ENCODE data around the gene TUB. TPM values are rescaled to one million over a fixed set of nuclear protein-coding genes. Genes with fewer than 3 reads are reported as not detected.

The TUB gene
- total and polyA plus RNA-seq, 2 donors (not counting 1 experiment from before 2014, with no cell fraction given) = 0.06 to 0.10 TPM

- no peaks in the 10 kb centered on the region for H3K4me1 ChIP-seq (ENCODE audit: control insufficient read depth in 2 of 2, insufficient read depth in 2 of 2, low read length in 2 of 2)
- intact Hi-C loops (cut with micrococcal nuclease) = no loop called here
- H3K27ac ChIP-seq (ENCODE audit: low read length in 2 of 2) = no peak overlapping the region
- Mint-ChIP-seq H3K4me1 (no peaks in the 10 kb centered on the region), H3K4me3 (no peak overlapping the region), H3K9me3 (ENCODE audit: insufficient read depth) (no peaks in the 10 kb centered on the region), H3K27me3 (peaks cover 23% of the 10 kb centered on the region), H3K27ac (no peak overlapping the region)
- no peak overlapping the region for H2AFZ ChIP-seq (ENCODE audit: insufficient read depth, low read depth, low read length, poor library complexity, severe bottlenecking)
- DNase-seq (no peak), ATAC-seq (ENCODE audit: low read depth) (no peak)
- no CpG with 5 or more reads among the region's 7 CpGs for WGBS (ENCODE audit: insufficient coverage)
- no peaks in the 10 kb centered on the region for H3K36me3 ChIP-seq (replicated peaks in 1 of 2; ENCODE audit: control extremely low read depth in 1 of 2, control insufficient read depth in 1 of 2, extremely low read depth in 1 of 2, insufficient read depth in 2 of 2, low read length in 1 of 2)
- no peaks in the 10 kb centered on the region for H3K9me3 ChIP-seq (ENCODE audit: control extremely low read depth in 1 of 3, control insufficient read depth in 2 of 3, insufficient read depth in 1 of 3, low read length in 2 of 3)
- no peaks in the 10 kb centered on the region for H4K20me1 ChIP-seq (ENCODE audit: control insufficient read depth, insufficient read depth, low read length, poor library complexity, severe bottlenecking)
- H3K9ac ChIP-seq (ENCODE audit: low read length) = no peak overlapping the region
- ChIA-PET POLR2A (no interaction called here), CTCF (interaction anchor here (1.0 to 1.7 kb wide), 2 partner anchors 30 to 36 kb away, joined by 3 to 4 read pairs; no protein-coding TSS in a partner anchor)
- no peak for TF ChIP-seq CTCF (IDR thresholded peaks at IDR 0.05)
- H3K4me2 ChIP-seq (replicated peaks; ENCODE audit: low read depth, low read length, poor library complexity, severe bottlenecking) = no peak overlapping the region
- no peaks in the 10 kb centered on the region for H3K79me2 ChIP-seq (ENCODE audit: control insufficient read depth, insufficient read depth, low read length)
- H3K4me3 ChIP-seq (ENCODE audit: control extremely low read depth in 1 of 5, extremely low read depth in 1 of 5, insufficient read depth in 1 of 5, low read depth in 2 of 5, low read length in 4 of 5) = no peak overlapping the region
- peaks cover 0 to 5% (median 0%) of the 10 kb centered on the region in 4 experiments for H3K27me3 ChIP-seq (replicated peaks in 1 of 4; ENCODE audit: control extremely low read depth in 1 of 4, control insufficient read depth in 3 of 4, insufficient read depth in 4 of 4, low read length in 3 of 4)
These were observed 17.7 kb upstream of the TUB start for GRCh38 chr11:8063324-8063723.

- ChIA-PET CTCF (no interaction called here), POLR2A (no interaction called here)
- no peaks in the 10 kb centered on the region for H4K20me1 ChIP-seq (ENCODE audit: control insufficient read depth, insufficient read depth, low read length, poor library complexity, severe bottlenecking)
- no peak overlapping the region for H3K4me2 ChIP-seq (replicated peaks; ENCODE audit: low read depth, low read length, poor library complexity, severe bottlenecking)
- WGBS (ENCODE audit: insufficient coverage) = 100% methylated on average over 1 of the region's 2 CpGs
- intact Hi-C loops (cut with micrococcal nuclease) = no loop called here
- Mint-ChIP-seq H3K9me3 (ENCODE audit: insufficient read depth) (no peaks in the 10 kb centered on the region), H3K4me1 (no peaks in the 10 kb centered on the region), H3K27me3 (peaks cover 32% of the 10 kb centered on the region), H3K27ac (no peak overlapping the region), H3K4me3 (no peak overlapping the region)
- H3K4me1 ChIP-seq (ENCODE audit: control insufficient read depth in 2 of 2, insufficient read depth in 2 of 2, low read length in 2 of 2) = no peaks in the 10 kb centered on the region
- no peak overlapping the region for H3K27ac ChIP-seq (ENCODE audit: low read length in 2 of 2)
- no peak overlapping the region for H3K9ac ChIP-seq (ENCODE audit: low read length)
- no peaks in the 10 kb centered on the region for H3K9me3 ChIP-seq (ENCODE audit: control extremely low read depth in 1 of 3, control insufficient read depth in 2 of 3, insufficient read depth in 1 of 3, low read length in 2 of 3)
- no peak overlapping the region for H2AFZ ChIP-seq (ENCODE audit: insufficient read depth, low read depth, low read length, poor library complexity, severe bottlenecking)
- H3K79me2 ChIP-seq (ENCODE audit: control insufficient read depth, insufficient read depth, low read length) = no peaks in the 10 kb centered on the region
- no peaks in the 10 kb centered on the region for H3K36me3 ChIP-seq (replicated peaks in 1 of 2; ENCODE audit: control extremely low read depth in 1 of 2, control insufficient read depth in 1 of 2, extremely low read depth in 1 of 2, insufficient read depth in 2 of 2, low read length in 1 of 2)
- TF ChIP-seq CTCF (IDR thresholded peaks at IDR 0.05) (no peak), EZH2 (IDR thresholded peaks at IDR 0.05; ENCODE audit: borderline replicate concordance, insufficient read depth, low read depth, low read length, poor library complexity, severe bottlenecking) (no peak)
- DNase-seq (no peak), ATAC-seq (ENCODE audit: low read depth) (no peak)
- H3K27me3 ChIP-seq (replicated peaks in 1 of 4; ENCODE audit: control extremely low read depth in 1 of 4, control insufficient read depth in 3 of 4, insufficient read depth in 4 of 4, low read length in 3 of 4) = peaks cover 0 to 5% (median 0%) of the 10 kb centered on the region in 4 experiments
- H3K4me3 ChIP-seq (ENCODE audit: control extremely low read depth in 1 of 5, extremely low read depth in 1 of 5, insufficient read depth in 1 of 5, low read depth in 2 of 5, low read length in 4 of 5) = no peak overlapping the region
These were observed 16.0 kb upstream of the TUB start for GRCh38 chr11:8065031-8065430.

Data from B cell (primary cell).